IMR-90 (cell line): ENCODE measurements around the gene FXR2. TPM values are rescaled to one million over a fixed set of nuclear protein-coding genes. Genes with fewer than 3 reads are reported as not detected.

Experiments
- ATAC-seq: fragments of 200-7000 bp; cut with Tn5 transposase; 2 replicates; pipeline ENCODE4 v1.9.1; 2020; ENCODE audit warnings: low read depth, mild to moderate bottlenecking, moderate library complexity
- BruUV-seq: library from RNA; stranded (reverse); fragments of 400-500 nt; replicated peaks from 2 replicates; lab custom pipeline; 2021; lab: Mats Ljungman, UMichigan
- CTCF ChIA-PET: fragments of 300-600 bp; formaldehyde crosslinking; extraction: SDS; loops from one replicate; lab custom pipeline; 2021; ENCODE audit warnings: antibody characterized with exemption; lab: Yijun Ruan, JAX
- POLR2A ChIA-PET: fragments of 300-600 bp; sonication (Branson Sonifier 250); formaldehyde crosslinking; loops from one replicate; lab custom pipeline; 2022; ENCODE audit warnings: antibody characterized with exemption; ENCODE audit not compliant: unreplicated experiment; lab: Charles Lee
- DNase-seq: peaks from one replicate; pipeline ENCODE4 v3.0.0; 2013
- H2AFZ ChIP-seq: replicated peaks from 2 replicates; pipeline ENCODE3; 2013; ENCODE audit warnings: low read length, mild to moderate bottlenecking; ENCODE audit not compliant: poor library complexity
- H2AK5ac ChIP-seq: 2 replicates; pipeline ENCODE4 v1.6.1; 2013; ENCODE audit warnings: low read depth, low read length, inconsistent platforms
- H2AK9ac ChIP-seq: replicated peaks from 2 replicates; pipeline ENCODE3; 2013; ENCODE audit warnings: mild to moderate bottlenecking, low read depth, low read length, moderate library complexity; ENCODE audit not compliant: poor library complexity
- H2BK120ac ChIP-seq: 2 replicates; pipeline ENCODE4 v1.6.1; 2013; ENCODE audit warnings: low read depth, low read length, inconsistent platforms
- H2BK15ac ChIP-seq: 3 replicates; pipeline ENCODE4 v1.6.1; 2013; ENCODE audit warnings: low read depth, low read length, inconsistent platforms
- H2BK20ac ChIP-seq: 2 replicates; pipeline ENCODE4 v1.6.1; 2013; ENCODE audit warnings: low read depth, mild to moderate bottlenecking, inconsistent platforms, low read length, moderate library complexity
- H2BK5ac ChIP-seq: 2 replicates; pipeline ENCODE4 v1.6.1; 2013; ENCODE audit warnings: mild to moderate bottlenecking, low read depth, low read length, inconsistent platforms; ENCODE audit not compliant: poor library complexity, severe bottlenecking
- H3K14ac ChIP-seq: replicated peaks from 2 replicates; pipeline ENCODE4 v1.6.1; 2013; ENCODE audit warnings: low read depth, low read length, inconsistent platforms
- H3K18ac ChIP-seq: 2 replicates; pipeline ENCODE4 v1.6.1; 2013; ENCODE audit warnings: low read depth, low read length, control low read depth
- H3K23ac ChIP-seq: 2 replicates; pipeline ENCODE4 v1.6.1; 2013; ENCODE audit warnings: low read depth, low read length, inconsistent platforms
- H3K27ac ChIP-seq: 2 replicates; pipeline ENCODE4 v1.5.1; 2013; ENCODE audit warnings: mild to moderate bottlenecking, control low read depth, low read length; ENCODE audit not compliant: insufficient read depth
- H3K27me3 ChIP-seq: 2 replicates; pipeline ENCODE4 v1.6.1; 2013; ENCODE audit warnings: low read length; ENCODE audit not compliant: control insufficient read depth, insufficient read depth
- H3K36me3 ChIP-seq: 2 replicates; pipeline ENCODE4 v1.6.1; 2013; ENCODE audit warnings: low read length, mixed read lengths; ENCODE audit not compliant: control insufficient read depth, insufficient read depth
- H3K4ac ChIP-seq: 2 replicates; pipeline ENCODE4 v1.6.1; 2013; ENCODE audit warnings: low read depth, low read length, inconsistent platforms
- H3K4me1 ChIP-seq: 2 replicates; pipeline ENCODE4 v1.6.1; 2013; ENCODE audit warnings: low read length, mixed read lengths; ENCODE audit not compliant: control insufficient read depth, insufficient read depth
- H3K4me2 ChIP-seq: 2 replicates; pipeline ENCODE4 v1.6.1; 2013; ENCODE audit warnings: low read depth, mild to moderate bottlenecking, control low read depth, low read length, moderate library complexity
- H3K4me3 ChIP-seq: 2 replicates; pipeline ENCODE4 v1.5.1; 2013; ENCODE audit warnings: low read depth, mild to moderate bottlenecking, control low read depth, low read length, moderate library complexity; ENCODE audit not compliant: insufficient read depth
- H3K56ac ChIP-seq: 2 replicates; pipeline ENCODE4 v1.6.1; 2013; ENCODE audit warnings: low read length, inconsistent platforms; ENCODE audit not compliant: insufficient read depth; ENCODE audit errors: extremely low read depth
- H3K79me1 ChIP-seq, 2 experiments: 2 replicates each; pipeline ENCODE4 v1.6.1; 2013; ENCODE audit warnings: low read length in 2 of 2, inconsistent platforms in 1 of 2, low read depth in 1 of 2
- H3K9ac ChIP-seq: 2 replicates; pipeline ENCODE4 v1.6.1; 2013; ENCODE audit warnings: low read depth, low read length, control low read depth
- H3K9me1 ChIP-seq: 2 replicates; pipeline ENCODE4 v1.6.1; 2013; ENCODE audit warnings: low read length, inconsistent platforms; ENCODE audit not compliant: insufficient read depth
- H3K9me3 ChIP-seq: 2 replicates; pipeline ENCODE4 v1.6.1; 2013; ENCODE audit warnings: low read length; ENCODE audit not compliant: control insufficient read depth, insufficient read depth
- H4K20me1 ChIP-seq: 2 replicates; pipeline ENCODE4 v1.6.1; 2013; ENCODE audit warnings: low read length, inconsistent platforms; ENCODE audit not compliant: insufficient read depth
- H4K5ac ChIP-seq: 2 replicates; pipeline ENCODE4 v1.6.1; 2013; ENCODE audit warnings: mild to moderate bottlenecking, low read depth, low read length, control low read depth
- H4K8ac ChIP-seq, 2 experiments: 2 replicates each; pipeline ENCODE4 v1.6.1; 2013; ENCODE audit warnings: low read depth in 2 of 2, low read length in 2 of 2, control low read depth in 1 of 2, inconsistent platforms in 1 of 2
- H4K91ac ChIP-seq: 2 replicates; pipeline ENCODE4 v1.6.1; 2013; ENCODE audit warnings: low read depth, low read length, inconsistent platforms; ENCODE audit not compliant: insufficient read depth
- BHLHE40 ChIP-seq: fragments of 150-350 bp; IDR thresholded peaks from 2 replicates; pipeline ENCODE4 v1.6.1; 2016; ENCODE audit warnings: mild to moderate bottlenecking, low read depth, low read length
- CEBPB ChIP-seq: IDR thresholded peaks from 2 replicates; pipeline ENCODE4 v1.6.1; 2012; ENCODE audit warnings: low read depth, low read length, improper control_type of control experiment
- FOS ChIP-seq: fragments of 150-350 bp; IDR thresholded peaks from 2 replicates; pipeline ENCODE4 v1.6.1; 2016; ENCODE audit warnings: low read depth, low read length
- MAFK ChIP-seq: IDR thresholded peaks from 2 replicates; pipeline ENCODE4 v1.6.1; 2012; ENCODE audit warnings: low read depth, low read length, improper control_type of control experiment
- MAZ ChIP-seq: IDR thresholded peaks from 2 replicates; pipeline ENCODE4 v1.6.1; 2012; ENCODE audit warnings: low read depth, mild to moderate bottlenecking, low read length, improper control_type of control experiment, moderate library complexity, borderline replicate concordance
- MXI1 ChIP-seq: IDR thresholded peaks from 2 replicates; pipeline ENCODE4 v1.6.1; 2012; ENCODE audit warnings: low read depth, mild to moderate bottlenecking, low read length, moderate library complexity, borderline replicate concordance
- NFE2L2 ChIP-seq: fragments of 150-350 bp; IDR thresholded peaks from 2 replicates; pipeline ENCODE4 v1.6.1; 2016; ENCODE audit warnings: low read depth, mild to moderate bottlenecking, low read length
- POLR2A ChIP-seq: IDR thresholded peaks from 2 replicates; pipeline ENCODE4 v1.6.1; 2012; ENCODE audit warnings: mild to moderate bottlenecking, low read depth, low read length
- RAD21 ChIP-seq: IDR thresholded peaks from 2 replicates; pipeline ENCODE4 v1.6.1; 2012; ENCODE audit warnings: low read length, improper control_type of control experiment
- RCOR1 ChIP-seq: IDR thresholded peaks from 2 replicates; pipeline ENCODE4 v1.6.1; 2012; ENCODE audit warnings: mild to moderate bottlenecking, low read length, improper control_type of control experiment; ENCODE audit not compliant: insufficient replicate concordance
- WGBS, 2 experiments: methylation state at CpG; one replicate each; pipeline versions ENCODE4 v1.1.5 to v1.1.7; 2013; ENCODE audit warnings: missing lambda C conversion rate in 2 of 2; ENCODE audit not compliant: insufficient read length in 1 of 2; ENCODE audit errors: extremely low coverage in 2 of 2; 5-methylcytosine and 5-hydroxymethylcytosine counted together
- dilution Hi-C: fragments of 300-500 bp; cut with HindIII; formaldehyde crosslinking; loops from one replicate; pipeline ENCODE4 v1.14.3; 2018; ENCODE audit warnings: low sequenced_read_pairs; ENCODE audit not compliant: unreplicated experiment
- in situ Hi-C: fragments of 300-500 bp; cut with MboI; formaldehyde crosslinking; loops from 3 replicates; pipeline ENCODE4 v1.14.3; 2019; ENCODE audit warnings: low sequenced_read_pairs, inconsistent platforms, mixed read lengths
- intact Hi-C: fragments of 100-400 bp; cut with micrococcal nuclease; formaldehyde crosslinking; loops from 2 replicates; pipeline ENCODE4 v1.10.0; 2022
- polyA plus RNA-seq, 3 experiments: library from polyadenylated mRNA; depleted of rRNA; stranded (reverse); fragments of >200 nt; gene quantifications; 2 replicates each; pipeline ENCODE4 v1.2.3, GENCODE V29; 2012; ENCODE audit warnings: low replicate concordance in 1 of 3
- total RNA-seq: library from RNA; depleted of rRNA; stranded (reverse); fragments of >200 nt; gene quantifications from 2 replicates; pipeline ENCODE4 v1.2.3, GENCODE V29; 2012
- TF ChIP-seq, protein P1 (sequence below): conservative IDR thresholded peaks from 2 replicates; pipeline ENCODE4 v1.5.1; 2012; ENCODE audit warnings: mild to moderate bottlenecking, low read depth, low read length, improper control_type of control experiment
- TF ChIP-seq, protein P2 (sequence below): fragments of 150-350 bp; IDR thresholded peaks from 2 replicates; pipeline ENCODE4 v1.6.1; 2016; ENCODE audit warnings: low read depth, mild to moderate bottlenecking, low read length, moderate library complexity, borderline replicate concordance
- TF ChIP-seq, protein P3 (sequence below): fragments of 150-350 bp; IDR thresholded peaks from 2 replicates; pipeline ENCODE4 v1.6.1; 2017; ENCODE audit warnings: mild to moderate bottlenecking, antibody characterized with exemption, low read length, low read depth

Gene FXR2
- total and polyA plus RNA-seq, 2 of the 4 experiments (the other 2 are of a cell fraction): 39.1 to 55.9 TPM

DNA sequence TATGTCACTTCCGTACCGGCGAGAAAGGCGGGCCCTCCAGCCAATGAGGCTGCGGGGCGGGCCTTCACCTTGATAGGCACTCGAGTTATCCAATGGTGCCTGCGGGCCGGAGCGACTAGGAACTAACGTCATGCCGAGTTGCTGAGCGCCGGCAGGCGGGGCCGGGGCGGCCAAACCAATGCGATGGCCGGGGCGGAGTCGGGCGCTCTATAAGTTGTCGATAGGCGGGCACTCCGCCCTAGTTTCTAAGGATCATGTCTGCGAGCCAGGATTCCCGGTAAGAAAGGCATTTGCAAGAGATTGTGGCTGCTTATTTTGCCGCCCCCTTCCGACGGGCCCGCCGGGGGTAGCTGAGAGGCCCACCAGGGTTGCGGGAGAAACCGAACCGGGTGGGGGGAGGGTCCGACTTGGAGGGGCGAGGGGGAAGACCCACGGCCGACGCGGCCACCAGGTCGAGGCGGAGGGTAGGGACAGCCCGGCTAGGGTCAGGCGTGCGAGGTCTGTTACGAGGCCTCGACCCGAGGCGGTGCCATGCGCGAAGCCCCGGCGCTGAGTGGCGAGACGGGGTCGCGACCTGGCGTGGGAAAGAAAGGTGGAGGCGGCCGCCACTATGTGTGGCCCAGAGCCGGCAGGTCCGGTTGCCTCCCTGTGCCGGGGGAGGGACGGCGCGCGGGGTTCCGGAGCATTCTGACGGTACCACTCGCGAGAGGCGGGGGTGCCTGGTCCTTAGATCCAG, 41.9 kb downstream of the FXR2 start:
- Histone ChIP-seq H2BK120ac (peak overlapping the region; percentile 6; the same call in 1 of the 2 replicates), H2BK5ac (peak overlapping the region; percentile 78), H3K56ac (peak overlapping the region; percentile 81), H3K4me3 (peak overlapping the region; percentile 77), H3K27me3 (no peaks in the 10 kb centered on the region), H4K5ac (peak overlapping the region; percentile 32), H3K14ac (peak overlapping the region; percentile 97), H4K20me1 (peaks cover 51% of the 10 kb centered on the region), H3K27ac (peak overlapping the region; percentile 97), H2BK15ac (no peak overlapping the region), H3K18ac (peak overlapping the region; percentile 1; the same call in 1 of the 2 replicates), H2AK5ac (peak overlapping the region; percentile 99), H2AFZ (peak overlapping the region; percentile 90), H3K4me2 (peak overlapping the region; percentile 0; the same call in 1 of the 2 replicates), H3K4ac (peak overlapping the region; percentile 92), H3K4me1 (peaks cover 8% of the 10 kb centered on the region), H4K91ac (peak overlapping the region; percentile 94), H3K36me3 (peaks cover 58% of the 10 kb centered on the region), H3K9me1 (peaks cover 9% of the 10 kb centered on the region; the same call in 1 of the 2 replicates), H2BK20ac (no peak overlapping the region), H3K9me3 (no peaks in the 10 kb centered on the region), H4K8ac (peak overlapping the region; percentile 73 to 81), H3K79me1 (peaks cover 10 to 58% of the 10 kb centered on the region in 2 experiments; a peak in 3 of 4 replicates), H3K23ac (peak overlapping the region; percentile 91; the same call in 1 of the 2 replicates), H3K9ac (peak overlapping the region; percentile 95), H2AK9ac (peak overlapping the region; percentile 99)
- CTCF ChIA-PET: interaction anchor here (1.2 kb wide), 1 partner anchor 12 kb away, joined by 4 read pairs; no protein-coding TSS in a partner anchor
- no TSS peak for BruUV-seq
- POLR2A ChIA-PET: interaction anchor here (0.6 to 2.2 kb wide), 6 partner anchors 11 to 547 kb away, joined by 3 to 12 read pairs (median 4); partner anchors contain the start of genes MPDU1 and TMEM256
- dilution Hi-C loops: no loop called here
- peak; percentile 99 for DNase-seq
- 0% methylated on average over 43 of the region's 73 CpGs; no CpG with 5 or more reads in 1 of the 2 experiments for WGBS, 2 experiments
- in situ Hi-C loops: no loop called here
- intact Hi-C loops: loop anchor here (5.0 kb wide), 1 partner anchor 270 kb away; no protein-coding TSS in a partner anchor
- peak; percentile 88 for ATAC-seq
- peak; percentile 86 for TF ChIP-seq FOS
- TF ChIP-seq MAZ: peak; percentile 36; the same call in 1 of the 2 replicates
- peak; percentile 100 for TF ChIP-seq POLR2A
- no peak for TF ChIP-seq RAD21
- no peak for TF ChIP-seq MXI1
- TF ChIP-seq, protein P1, sequence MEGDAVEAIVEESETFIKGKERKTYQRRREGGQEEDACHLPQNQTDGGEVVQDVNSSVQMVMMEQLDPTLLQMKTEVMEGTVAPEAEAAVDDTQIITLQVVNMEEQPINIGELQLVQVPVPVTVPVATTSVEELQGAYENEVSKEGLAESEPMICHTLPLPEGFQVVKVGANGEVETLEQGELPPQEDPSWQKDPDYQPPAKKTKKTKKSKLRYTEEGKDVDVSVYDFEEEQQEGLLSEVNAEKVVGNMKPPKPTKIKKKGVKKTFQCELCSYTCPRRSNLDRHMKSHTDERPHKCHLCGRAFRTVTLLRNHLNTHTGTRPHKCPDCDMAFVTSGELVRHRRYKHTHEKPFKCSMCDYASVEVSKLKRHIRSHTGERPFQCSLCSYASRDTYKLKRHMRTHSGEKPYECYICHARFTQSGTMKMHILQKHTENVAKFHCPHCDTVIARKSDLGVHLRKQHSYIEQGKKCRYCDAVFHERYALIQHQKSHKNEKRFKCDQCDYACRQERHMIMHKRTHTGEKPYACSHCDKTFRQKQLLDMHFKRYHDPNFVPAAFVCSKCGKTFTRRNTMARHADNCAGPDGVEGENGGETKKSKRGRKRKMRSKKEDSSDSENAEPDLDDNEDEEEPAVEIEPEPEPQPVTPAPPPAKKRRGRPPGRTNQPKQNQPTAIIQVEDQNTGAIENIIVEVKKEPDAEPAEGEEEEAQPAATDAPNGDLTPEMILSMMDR: no peak
- TF ChIP-seq RCOR1: no peak
- no peak for TF ChIP-seq CEBPB
- no peak for TF ChIP-seq NFE2L2
- no peak for TF ChIP-seq MAFK
- TF ChIP-seq, protein P2, sequence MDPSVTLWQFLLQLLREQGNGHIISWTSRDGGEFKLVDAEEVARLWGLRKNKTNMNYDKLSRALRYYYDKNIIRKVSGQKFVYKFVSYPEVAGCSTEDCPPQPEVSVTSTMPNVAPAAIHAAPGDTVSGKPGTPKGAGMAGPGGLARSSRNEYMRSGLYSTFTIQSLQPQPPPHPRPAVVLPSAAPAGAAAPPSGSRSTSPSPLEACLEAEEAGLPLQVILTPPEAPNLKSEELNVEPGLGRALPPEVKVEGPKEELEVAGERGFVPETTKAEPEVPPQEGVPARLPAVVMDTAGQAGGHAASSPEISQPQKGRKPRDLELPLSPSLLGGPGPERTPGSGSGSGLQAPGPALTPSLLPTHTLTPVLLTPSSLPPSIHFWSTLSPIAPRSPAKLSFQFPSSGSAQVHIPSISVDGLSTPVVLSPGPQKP: no peak
- TF ChIP-seq BHLHE40: no peak
- TF ChIP-seq, protein P3, sequence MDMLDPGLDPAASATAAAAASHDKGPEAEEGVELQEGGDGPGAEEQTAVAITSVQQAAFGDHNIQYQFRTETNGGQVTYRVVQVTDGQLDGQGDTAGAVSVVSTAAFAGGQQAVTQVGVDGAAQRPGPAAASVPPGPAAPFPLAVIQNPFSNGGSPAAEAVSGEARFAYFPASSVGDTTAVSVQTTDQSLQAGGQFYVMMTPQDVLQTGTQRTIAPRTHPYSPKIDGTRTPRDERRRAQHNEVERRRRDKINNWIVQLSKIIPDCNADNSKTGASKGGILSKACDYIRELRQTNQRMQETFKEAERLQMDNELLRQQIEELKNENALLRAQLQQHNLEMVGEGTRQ: no peak
